Stimulated activated CD4-positive, alpha-beta T cell treated with anti-CD3 and anti-CD28 coated beads, Interleukin-15, amount 100 ng/mL, for 1 hour (primary cell): ENCODE data around the gene EIF5A.

Experiments
- DNase-seq, 2 donors: peaks; one replicate each; pipeline ENCODE4 v3.0.0-alpha.2; 2020; ENCODE audit warnings: low read depth in 1 of 2, low spot score in 1 of 2

EIF5A gene

DNA sequence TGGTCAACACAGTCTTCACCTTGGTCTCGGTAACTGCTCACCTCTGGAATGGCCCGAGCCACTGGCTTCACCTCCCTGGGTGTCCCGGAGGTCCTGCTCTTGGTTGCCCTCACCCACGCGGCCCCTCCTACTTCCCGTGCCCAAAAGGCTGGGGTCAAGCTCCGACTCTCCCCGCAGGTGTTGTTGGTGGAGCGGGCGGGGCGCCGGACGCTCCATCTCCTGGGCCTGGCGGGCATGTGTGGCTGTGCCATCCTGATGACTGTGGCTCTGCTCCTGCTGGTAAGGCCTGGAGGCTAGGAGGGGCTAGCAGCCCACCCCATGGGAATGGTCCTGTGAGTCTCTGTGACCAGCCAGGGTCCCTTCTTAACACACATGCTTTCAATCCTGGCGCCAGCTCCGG is 22.5 kb upstream of the EIF5A start:
- no peak for DNase-seq

DNA sequence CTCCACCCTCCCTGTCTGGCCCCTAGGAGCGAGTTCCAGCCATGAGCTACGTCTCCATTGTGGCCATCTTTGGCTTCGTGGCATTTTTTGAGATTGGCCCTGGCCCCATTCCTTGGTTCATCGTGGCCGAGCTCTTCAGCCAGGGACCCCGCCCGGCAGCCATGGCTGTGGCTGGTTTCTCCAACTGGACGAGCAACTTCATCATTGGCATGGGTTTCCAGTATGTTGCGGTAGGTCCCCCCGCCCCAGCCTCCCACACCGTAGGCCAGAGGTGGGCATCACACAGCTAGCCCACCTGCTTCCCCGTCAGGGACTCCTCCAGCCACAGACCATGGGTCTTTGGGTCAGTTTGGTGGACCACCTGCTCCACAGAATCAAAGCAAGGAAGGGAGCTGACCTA is 21.7 kb upstream of the EIF5A start:
- no peak for DNase-seq

DNA sequence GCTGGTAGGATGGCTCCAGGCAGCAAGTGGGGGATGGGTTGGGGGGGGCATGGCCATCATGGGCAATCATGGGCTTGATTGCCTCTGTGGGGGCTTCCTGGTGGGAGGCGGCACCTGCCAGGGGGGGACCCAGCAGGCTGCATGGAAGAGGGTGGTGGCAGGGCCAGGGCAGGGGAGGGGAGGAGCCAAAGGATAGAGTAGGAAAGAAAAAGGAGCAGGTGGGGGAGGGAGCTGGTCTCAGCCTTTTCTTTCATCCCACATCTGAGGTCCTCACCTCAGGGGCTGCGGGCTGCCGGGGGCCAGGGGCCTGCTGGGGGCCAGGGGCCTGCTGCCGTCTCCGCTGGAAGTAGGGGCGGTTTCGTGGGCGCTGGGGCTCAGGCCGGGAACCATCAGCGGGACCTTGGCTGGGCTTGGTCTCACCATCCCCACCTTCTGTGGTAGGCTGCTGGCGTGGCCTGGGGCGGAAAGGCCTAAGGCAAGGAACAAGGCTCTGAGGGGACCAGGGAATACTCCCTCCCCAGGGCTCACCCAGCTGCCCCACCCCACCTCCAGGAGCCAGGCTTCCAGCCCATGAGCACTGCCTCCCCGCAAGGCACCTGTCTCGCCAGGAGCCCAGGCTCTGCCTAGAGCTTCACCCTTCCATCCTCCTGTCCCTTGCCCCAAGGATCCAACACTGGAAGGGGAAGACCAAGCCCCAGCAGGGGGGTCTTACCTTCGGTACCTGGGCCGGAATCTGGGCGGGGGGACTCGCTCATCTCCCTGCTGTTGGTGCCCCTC is 18.0 kb upstream of the EIF5A start:
- no peak for DNase-seq

DNA sequence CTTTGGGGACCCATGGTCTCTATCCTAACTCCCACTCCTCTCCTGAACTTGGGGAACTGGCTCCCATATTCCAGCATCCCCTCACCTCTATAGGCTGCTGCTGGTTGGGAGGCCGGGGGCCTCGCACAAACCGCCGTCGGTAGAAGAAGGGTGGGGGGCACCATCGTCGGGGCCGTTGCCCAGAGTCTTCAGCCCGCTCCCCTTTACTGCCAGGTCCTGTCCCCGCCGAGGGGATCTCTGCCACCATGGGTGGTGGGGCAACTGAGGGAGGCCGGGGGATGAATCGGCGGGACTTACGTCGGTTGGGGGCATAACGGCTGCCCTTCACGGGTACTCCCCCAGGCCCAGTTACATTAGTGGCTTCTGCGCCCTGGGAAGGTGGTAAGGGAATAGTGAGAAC is 17.3 kb upstream of the EIF5A start:
- DNase-seq = no peak

DNA sequence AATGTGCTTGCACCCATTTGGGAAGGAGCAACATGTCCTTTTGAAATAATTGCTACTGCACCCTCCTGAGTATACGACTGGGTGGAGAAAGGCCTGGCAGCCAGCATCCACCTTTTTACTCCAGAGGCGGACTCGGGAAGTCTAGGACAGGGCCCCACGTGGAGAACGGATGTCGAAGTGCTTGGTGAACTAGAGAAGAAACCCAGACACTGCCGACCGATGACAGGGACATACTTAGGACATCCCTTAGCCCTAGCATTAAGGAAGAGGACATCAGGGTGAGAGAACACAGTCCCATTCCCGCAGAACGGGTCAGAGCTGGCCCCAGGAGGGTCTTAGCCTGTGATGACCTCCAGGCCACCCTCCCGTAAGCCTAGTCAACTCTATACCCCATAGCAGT is 16.7 kb upstream of the EIF5A start:
- no peak for DNase-seq

DNA sequence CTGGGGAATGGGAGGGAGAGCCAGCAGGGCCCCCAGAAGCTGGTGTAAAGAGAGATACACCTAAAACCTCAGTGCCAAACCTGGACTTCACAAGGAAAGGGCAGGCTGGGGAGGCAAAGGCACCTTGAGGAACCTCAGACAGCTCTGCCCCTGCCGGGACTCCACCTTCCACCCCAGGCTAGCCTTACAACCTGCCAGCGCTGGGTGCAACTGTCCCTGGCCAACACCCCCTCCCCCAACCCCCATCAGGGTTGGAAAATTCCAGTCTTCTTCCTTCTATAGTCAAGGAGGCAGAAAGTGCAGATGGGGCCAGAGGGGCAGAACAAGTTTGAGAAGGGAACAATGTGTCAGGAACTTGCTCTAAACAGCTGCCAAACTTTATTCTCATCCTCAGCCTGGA is 15.2 kb upstream of the EIF5A start:
- DNase-seq = no peak

DNA sequence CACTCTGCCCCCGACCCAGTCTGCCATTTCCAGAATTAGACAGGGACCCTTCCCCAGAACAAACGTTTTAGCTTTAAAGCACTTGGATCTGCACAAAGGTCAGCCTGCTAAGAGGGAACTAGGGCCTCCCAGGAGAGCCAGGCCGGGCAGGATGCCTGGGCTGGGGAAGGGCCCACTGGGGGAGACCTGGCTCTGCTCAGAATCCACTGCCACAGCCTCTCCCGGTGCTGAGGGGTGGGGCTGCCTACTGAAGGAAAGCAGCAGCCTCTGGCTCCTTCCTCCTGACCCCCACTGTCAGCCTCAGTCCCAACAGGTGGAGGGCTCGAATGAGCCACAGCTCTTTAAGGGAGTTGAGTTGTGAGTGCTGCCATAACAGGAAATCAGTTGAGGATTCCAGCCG is 14.7 kb upstream of the EIF5A start:
- no peak for DNase-seq

DNA sequence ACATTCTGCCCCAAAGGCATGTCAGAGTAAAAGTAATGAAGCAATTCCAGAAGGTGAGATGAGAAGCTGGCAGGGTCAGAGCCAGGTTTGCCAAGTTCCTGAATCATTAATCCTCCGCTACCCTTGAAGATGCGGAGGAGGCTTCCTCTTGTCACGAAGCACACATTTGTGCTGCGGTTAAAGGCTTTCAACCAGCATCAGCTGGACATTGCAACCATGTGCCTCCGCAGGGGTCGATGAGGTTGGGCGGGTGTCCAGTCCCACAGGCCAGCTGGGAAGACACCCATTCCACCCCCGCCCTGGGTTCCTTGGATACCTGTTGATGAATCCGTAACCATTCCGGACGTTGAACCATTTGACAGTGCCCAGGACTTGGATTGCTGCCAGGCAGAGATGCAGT is 14.3 kb upstream of the EIF5A start:
- no peak for DNase-seq

DNA sequence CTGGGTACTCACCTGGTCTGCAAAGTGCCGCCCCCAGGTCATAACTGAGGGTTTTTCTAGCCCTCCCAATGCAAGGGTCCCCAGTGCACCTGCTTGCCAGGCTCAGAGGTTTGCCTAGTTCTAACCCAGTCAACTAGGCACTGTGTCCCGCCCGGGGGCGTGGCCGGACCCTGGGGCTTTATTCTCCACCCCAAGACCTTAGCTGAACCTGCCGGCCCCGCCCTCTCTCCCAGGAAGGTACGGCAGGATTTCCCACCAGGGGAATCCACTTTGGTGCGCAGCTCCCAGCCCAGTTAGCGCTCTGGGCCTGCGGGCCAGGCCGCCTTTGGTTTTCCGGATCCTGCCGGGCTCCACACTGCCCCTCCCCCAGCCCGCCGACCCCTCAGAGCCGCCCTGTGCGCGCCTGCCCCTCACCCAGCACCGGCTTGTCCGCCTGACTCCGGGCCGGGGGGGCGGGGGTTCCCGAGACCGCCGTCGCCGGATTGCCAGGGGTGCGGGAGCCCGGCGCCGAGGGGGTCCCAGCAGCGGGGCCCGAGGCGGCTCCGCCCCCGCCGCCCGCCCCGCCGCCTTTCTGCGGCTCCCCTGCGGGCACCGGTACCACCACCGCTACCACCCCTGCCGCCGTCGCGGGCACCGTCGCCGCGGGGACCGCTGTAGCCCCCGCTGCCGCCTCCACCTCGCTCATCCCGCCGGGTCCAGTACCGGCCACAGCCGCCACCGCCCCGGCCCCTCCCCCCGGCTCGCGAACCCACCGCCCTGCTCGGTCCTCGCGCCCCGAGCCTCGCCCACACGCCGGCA is 13.4 kb upstream of the EIF5A start:
- no peak for DNase-seq

DNA sequence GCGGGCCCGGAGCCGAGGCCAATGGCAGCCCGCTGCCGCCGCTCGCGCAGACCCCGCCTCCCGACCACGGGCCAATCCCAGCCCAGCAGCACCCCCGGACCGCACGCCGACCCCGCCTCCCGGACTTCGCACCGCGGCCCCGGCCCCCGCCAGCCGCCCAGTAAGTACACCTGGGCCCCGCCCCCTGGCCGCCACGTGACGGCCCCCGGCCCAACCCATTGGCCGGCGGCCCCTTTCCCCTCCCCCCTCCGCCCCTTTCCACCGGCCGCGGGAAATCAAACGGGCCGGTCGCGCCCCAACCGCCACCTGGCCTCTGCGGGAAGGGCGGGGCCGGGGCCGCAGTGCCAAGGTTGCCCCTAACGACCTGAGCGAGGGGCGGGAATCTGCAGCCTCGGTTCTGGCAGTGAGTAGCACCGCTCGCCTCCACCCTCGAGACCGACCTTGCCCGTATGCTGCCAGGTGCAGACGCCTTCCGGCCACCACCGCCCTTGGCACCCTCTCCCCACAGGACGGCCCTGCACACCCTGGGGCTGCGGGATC is 12.7 kb upstream of the EIF5A start, which contains the start of gene YBX2:
Gene YBX2 (minus strand): TSS at position 26 of the 540 bp plus-strand sequence. CDS start 139 bp downstream, outside the sequence.
- DNase-seq = peak; percentile 51 to 63

DNA sequence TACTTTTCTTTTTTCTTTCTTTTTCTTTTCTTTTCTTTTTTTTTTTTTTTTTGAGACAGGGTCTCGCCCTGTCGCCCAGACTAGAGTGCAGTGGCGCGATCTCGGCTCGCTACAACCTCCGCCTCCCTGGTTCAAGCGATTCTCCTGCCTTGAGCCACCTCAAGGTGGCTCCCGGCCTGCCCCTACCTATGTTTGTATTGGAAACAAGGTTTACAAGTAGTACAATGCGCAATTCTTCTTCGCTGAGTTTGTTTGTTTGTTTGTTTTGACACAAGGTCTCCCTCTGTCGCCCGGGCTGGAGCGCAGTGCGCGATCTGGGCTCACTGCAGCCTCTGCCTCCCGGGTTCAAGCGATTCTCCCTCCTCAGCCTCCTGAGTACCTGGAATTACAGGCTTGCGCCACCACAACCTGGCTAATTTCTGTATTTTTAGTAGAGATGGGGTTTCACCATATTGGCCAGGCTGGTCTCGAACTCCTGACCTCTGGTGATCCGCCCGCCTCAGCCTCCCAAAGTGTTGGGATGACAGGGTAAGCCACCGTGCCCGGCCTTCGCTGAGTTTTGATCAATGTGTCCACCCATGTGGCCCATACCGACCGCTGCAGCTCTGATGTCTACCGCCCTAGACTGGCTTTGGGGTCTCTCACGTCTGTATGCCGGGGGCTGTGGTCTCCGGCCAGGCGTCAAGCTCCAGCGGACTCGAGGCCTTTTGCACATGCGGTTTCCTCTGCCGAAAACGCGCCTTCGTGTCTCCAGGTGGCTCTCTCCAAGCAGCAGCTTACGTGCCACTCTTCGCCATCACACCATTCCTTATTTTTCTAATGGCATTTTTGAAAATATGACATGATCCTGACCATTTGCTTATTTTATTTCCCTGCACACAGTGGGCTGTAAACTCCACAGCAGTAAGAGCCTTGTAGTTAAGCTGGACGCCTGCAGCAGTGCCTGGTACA is 11.9 kb upstream of the EIF5A start:
- no peak for DNase-seq

DNA sequence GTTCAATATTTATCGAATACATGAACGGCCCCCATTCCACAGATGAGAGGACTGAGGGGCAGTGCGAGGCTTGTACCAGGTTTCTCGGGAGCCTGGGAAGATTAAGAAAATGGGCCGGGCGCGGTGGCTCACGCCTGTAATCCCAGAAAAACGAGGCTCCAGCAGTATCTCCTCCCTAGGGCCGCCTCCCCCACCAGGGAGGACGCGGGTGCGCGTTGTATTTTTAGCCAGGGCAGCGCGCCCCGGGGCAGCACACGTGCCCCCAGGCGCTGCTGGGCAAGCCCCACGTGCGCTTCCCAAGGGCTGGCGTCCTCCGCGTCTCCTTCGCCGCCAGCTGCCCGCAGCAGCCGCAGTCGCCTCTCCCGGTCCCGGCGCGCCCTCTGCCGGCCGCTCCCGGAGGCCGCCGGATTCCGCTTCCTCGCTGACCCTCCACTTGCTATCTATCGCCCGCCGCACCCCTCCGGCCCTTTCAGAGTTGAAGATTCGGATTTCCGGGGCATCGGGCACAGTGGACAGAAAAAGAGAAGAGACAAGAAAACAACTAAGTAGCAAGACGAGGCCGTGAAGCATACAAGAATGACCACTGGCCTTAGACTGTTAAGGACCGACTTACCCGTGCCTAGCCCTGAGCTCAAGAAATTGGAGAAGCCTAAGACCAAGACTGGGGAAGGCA is 11.1 kb upstream of the EIF5A start:
- DNase-seq = peak in 1 of 2 donors; percentile 58

DNA sequence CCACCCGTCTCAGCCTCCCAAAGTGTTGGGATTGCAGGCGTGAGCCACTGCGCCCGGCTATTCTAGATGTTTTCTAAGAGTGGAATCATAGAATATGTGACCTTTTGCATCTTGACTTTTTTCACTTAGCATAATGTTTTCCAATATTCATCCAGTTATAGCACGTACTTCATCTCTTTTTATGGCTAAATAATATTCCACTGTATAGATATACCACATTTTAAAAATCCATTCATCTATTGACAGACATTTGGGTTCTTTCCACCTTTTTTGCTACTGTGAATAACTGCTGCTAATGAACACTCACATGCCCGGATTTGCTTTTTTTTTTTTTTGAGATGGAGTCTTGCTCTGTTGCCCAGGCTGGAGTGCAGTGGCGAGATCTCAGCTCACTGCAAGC is 3.2 kb upstream of the EIF5A start:
- no peak for DNase-seq

DNA sequence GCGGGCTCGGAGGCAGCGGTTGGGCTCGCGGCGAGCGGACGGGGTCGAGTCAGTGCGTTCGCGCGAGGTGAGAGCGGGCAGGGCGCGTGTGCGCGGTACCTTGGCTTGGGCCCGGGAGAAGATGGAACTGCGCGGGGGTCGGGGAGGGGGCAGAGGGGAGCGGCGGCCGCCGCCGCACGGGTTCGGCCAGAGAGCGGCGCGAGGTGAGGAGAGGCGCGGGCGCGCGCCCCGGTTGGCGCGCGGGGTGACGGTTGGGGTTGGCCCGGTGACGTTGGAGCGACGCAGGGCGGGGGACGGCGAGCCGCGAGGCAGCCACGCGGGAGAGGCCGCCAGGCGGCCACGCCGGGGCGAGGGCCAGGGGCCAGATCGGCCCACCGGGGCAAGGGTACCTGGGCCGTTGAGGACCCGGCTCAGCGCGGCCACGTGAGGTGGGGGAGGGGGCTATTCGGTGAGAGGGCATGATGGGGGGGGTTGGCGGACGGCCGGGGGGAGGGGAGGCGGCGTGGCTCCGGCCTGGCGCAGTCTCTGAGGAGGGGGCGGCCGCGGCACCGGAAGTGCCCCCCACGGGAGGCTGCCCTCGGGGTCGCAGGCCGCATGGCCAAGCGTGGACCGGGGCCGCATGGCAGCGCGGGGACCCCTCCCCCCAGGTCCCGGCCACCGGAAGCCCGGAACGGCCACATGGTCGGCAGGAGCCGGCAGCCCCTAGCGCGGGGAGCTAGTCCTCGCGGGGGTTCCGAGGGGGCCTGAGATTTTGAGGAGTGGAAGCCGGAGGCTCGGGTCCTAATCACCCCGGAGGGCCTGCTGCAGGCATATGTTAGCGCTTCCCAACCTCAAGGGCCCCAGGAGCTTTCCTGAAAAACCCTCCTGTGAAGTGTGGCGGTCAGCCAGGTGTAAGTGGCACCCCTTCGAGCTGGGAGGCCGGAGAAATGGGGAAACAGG is 527 bp downstream of the EIF5A start:
- DNase-seq = peak in 1 of 2 donors; percentile 36

DNA sequence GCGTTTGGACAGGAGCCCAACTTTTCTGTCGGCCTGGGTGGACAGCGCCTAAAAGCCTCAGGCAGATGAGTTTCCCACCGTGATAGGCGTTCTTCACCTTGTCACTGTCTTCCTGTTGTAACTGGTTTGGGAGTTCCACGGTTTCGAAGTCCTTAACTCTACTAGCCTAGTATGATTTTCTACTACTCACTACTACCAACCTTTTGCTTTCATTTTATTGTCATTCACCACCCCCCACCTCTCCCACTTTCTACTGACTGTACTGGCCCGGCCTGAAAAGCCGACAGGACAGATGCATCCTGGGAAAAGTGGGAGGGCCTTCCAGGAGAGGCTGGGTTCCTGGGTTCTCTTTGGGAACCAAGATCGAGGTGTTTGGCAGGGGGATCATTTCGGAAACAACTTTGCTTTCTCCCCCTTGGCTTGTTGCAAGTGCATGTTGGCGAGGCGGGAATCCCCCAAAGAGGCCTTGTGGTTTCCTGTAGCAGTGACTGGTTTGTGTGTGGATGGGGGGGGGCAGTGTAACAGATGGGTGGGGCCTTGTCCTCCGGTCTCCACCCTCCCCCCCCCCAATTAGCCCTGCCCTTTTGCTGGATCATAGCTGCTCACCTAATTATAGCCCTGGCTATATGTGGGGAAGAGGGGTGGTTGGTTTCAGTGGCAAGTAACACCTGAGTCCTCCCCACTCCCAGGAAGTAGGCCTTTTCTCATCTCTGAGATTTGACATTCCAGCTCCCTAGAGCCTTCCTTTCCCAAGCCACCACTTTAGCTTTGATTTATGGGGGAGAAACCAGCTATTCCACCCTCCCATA is 1.4 kb downstream of the EIF5A start:
- DNase-seq = peak; percentile 63 to 70

DNA sequence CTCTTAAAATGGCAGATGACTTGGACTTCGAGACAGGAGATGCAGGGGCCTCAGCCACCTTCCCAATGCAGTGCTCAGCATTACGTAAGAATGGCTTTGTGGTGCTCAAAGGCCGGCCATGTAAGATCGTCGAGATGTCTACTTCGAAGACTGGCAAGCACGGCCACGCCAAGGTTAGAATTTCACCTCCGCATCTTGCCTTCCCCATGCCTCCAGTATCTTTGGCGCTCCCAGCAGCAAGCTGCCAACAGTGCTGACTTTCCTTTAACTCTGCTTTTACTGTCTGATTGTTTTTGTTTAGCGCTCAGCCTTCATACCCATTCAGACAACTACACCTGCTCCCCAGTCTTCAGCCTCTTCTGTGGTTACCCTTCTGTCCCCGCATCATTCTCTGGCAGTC is 2.2 kb downstream of the EIF5A start:
- no peak for DNase-seq

DNA sequence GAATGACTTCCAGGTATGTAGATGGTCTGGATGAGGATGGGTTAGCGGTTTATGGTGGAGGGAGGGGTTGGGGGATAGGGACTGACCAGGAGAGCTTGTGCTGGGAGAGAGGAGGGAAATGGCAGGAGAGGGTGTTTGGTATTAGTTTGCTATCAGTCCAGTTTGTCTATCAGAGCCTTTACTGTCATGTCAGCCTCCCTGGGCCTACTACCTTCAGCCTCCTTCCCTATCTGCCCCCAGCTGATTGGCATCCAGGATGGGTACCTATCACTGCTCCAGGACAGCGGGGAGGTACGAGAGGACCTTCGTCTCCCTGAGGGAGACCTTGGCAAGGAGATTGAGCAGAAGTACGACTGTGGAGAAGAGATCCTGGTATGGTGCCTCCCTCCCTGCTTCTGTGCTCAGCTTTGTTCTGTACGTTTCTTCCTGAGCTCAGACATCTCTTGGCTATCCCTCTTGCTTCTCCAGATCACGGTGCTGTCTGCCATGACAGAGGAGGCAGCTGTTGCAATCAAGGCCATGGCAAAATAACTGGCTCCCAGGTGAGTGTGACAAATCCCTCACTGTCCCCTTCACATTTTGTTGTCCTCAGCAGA is 3.8 kb downstream of the EIF5A start:
- DNase-seq = no peak

DNA sequence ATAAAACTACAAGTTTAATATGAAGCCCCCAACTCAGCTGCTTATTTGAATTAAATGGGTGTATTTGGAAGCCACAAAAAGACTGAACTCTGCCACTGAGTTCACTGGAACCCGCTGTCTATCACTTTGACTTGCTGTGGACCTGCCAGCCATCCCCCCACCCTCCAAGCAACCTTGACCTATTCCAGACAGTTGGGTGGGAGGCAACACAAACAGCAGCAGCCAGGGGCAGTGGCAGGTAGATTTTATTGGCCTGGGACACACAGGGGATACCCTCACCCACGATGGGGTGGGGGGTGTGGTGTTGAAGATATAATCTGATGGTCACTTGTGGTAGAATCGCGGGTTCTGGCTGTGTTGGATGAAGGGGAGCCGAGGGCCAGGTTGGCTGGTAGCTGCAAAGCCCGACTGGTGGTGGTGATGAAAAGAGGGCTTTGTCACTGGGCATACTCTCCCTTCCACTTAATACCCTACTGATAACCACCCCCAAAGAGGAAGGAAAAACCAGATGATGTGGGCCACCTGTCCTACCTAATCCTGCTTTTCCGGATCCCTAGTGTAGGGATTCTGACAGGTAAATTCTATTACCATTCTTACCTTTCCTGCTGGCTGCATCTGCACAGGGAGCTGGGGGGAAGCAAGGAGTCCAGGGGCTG is 5.1 kb downstream of the EIF5A start:
- DNase-seq = no peak
